Right lung (tissue), 5 donors: ENCODE measurements around the gene METTL26. TPM values are rescaled to one million over a fixed set of nuclear protein-coding genes. Genes with fewer than 3 reads are reported as not detected.
A peak's percentile ranks its signal among the peaks of the same experiment; 100 is the strongest.
"Not testable (repeated sequence)": the region's sequence is repeated elsewhere in the genome, so short reads cannot be mapped to it uniquely, and the experiment has no call there.

Experiments
- DNase-seq, 2 donors: peaks; one replicate each; pipeline ENCODE4 v3.0.0-alpha.2; 2013
- polyA plus RNA-seq, 5 donors: library from polyadenylated mRNA; unstranded; fragments of 120-200 nt; gene quantifications; one replicate each; pipeline versions ENCODE4 v1.2.1 to v1.2.3, GENCODE V29; 2013; ENCODE audit warnings: inconsistent platforms in 1 of 5, low replicate concordance in 1 of 5; ENCODE audit not compliant: insufficient read length in 5 of 5, insufficient read depth in 1 of 5

METTL26 gene
- polyA plus RNA-seq, 5 donors: 37.9 to 74.1 (median 49.3) TPM

DNA sequence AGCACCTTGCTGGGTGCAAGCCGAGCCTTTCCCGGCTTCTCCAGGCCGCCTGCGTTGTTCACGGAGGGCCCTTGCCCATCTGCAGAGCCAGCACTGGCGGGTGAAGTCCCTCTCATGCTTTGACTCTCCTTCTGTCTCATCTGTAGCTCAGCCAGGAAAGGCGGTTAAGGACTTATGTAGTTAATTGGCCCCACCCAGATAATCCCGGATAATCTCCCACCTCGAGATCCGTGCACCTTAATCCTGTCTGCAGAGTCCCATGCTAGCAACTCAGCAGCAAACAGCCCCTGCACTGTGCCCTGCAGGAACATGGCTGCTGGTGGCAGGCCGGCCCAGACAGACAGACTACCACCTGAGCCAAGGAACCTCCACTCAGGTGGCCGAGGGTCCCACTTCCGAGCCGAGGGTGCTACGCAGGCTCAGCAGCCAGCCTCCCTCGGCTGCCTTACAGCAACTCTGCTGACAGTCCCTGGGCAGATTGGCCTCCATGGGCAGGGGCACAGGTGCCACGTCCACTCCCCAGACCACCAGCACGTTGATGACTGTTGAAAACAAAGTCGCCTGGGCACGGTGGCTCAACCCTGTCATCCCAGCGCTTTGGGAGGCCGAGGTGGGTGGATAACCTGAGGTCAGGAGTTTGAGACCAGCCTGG is 29.3 kb downstream of the METTL26 start:
- DNase-seq: no peak

DNA sequence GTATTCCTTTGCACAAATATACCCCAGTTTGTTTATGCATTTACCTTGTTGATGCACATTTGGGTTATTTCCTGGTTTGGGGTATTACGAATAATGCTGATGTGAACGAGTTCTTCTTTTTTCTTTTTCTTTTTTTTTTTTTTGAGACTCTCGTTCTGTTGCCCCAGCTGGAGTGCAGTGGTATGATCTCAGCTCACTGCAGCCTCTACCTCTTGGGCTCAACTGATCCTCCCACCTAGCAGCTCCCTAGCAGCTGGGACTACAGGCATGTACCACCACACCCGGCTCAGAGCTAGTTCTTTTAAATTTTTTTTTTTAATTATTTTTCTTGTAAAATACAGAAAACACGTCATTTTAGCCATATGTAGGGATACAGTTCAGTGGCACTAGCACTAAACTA is 32.2 kb downstream of the METTL26 start:
- no peak for DNase-seq

- no peak for DNase-seq
Measured at GRCh38 chr16:600781-601180, 35.3 kb downstream of the METTL26 start.

GRCh38 chr16:598823-599739 is 37.0 kb downstream of the METTL26 start:
- no peak for DNase-seq

DNA sequence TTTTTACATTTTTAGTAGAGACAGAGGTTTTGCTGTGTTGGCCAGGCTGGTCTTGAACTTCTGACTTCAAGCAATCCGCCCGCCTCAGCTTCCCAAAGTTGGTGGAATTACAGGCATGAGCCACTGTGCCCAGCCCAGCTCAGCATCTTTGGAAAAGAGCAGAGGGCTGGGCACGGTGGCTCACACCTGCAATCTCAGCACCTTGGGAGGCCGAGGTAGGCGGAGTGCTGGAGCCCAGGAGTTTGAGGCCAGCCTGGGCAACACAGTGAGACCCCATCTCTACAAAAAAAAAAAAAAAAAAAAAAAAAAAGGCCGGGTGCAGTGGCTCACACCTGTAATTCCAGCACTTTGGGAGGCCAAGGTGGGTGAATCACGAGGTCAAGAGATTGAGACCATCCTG is 38.5 kb downstream of the METTL26 start:
- DNase-seq: not testable (repeated sequence)

GRCh38 chr16:596736-597060 is 39.4 kb downstream of the METTL26 start:
- DNase-seq: no peak

DNA sequence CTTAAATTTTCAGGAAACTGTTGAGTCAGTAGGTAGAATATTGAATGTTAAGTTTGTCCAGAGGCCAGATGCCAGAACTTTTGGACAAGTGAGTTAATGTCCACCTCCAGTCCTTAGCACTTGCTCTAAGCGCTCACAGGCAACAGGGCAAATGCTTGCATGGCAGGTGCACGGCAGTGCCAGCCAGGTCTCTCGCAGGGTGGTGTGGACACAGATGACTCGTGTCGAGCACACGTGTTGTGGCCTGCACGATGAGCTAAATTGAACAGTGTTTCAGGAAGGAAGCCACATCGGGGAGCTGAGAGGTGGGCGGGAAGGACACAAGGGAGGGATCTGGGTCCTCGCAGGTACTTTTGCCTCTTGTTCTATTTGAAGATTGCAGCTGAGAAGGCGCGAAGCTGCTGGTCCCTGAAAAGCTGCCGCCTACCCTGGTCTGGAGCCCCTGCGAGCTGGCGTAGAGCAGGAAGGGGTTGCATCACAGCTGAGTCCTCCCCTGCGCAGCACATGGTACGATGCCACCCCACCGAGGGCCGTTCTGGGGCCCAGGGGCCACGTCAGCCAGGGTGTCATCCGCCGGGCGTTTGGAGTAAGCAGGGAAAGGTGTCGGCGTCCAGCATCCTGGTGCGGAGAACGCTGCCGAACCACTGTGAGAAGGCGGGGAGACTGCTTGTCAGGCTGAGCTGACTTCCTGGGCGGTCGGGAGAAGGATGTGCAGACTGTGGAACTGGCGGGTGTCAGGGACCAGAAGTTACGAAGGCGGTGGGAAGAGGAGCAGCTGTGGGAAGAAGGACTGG is 40.0 kb downstream of the METTL26 start:
- DNase-seq: no peak

- DNase-seq: no peak
Measured at GRCh38 chr16:595094-595528, 41.0 kb downstream of the METTL26 start.

DNA sequence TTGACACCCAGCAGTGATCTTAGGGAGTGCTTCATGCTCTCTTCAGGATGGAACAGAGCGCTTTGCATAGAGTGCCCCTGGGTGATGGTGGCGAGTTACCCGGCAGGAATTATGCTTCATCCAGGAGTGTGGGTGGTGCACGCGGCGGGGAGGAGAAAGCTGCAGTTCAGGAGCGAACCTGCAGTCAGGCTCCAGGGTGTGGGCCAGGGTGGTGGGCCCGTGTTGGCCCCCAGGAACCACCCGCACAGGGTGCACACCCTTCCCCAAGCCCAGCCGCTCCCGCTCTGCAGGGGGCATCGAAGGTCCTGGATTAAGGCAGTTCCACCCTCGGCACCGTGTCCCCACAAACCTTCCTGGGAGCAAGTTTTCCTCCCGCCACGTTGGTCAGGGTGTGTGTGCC is 42.3 kb downstream of the METTL26 start:
- no peak for DNase-seq

DNA sequence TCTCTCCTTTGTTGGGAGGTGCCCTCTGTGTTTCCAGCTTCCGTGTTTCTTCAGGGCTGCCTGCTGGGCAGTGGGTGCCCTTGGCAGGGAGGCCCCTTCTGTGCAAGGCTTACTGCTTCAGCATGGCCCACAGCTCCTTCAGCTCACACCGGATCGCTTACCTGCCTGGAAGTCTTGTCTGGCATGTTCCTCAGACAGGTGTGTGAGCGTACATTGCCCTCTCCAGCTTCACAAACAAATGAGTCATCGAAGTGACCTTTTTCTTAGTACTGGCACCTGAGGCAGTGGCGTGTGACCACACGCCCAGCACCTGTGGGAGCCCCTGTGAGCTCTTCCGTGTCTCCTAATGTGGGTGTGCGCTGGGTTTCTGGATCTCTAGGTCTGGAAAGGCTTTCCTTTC is 42.7 kb downstream of the METTL26 start:
- no peak for DNase-seq

DNA sequence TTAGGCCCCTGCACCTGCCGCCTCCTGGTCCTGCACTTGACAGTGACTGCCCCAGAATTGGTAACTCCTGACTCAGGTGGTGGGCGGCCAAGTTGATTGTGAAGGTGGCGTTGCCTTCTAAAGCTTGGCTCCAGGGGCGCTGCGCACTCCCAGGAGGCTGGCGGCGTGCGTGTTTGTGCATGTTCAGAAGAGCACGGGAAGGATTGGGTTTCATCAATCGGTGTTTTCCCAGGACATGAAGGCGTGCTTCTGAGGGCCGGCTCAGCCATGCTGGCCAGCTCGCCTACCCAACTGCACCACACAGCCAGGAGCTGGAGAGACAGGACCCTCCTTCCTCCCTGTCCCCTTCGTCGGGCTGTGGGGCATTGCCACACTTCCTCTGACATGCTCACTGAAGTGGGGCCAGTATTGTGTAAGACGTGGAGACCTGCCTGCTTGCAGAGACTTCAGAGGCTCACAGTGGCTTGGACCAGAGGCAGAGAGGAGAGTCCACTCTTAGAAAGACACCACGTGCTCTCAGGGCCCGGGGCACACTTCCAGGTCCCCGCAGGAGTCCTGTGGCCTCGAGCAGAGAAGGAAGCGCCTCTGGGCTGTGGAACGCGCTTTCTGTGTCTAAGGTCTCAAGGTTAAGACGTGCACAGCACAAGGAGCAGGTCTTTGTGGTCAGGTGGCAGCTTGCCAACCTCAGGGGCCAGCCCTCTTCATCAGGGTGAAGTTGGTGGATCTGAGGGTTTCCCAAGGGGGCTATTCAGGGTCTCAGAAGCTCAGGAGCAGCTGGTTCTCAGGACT is 43.4 kb downstream of the METTL26 start:
- DNase-seq: no peak

DNA sequence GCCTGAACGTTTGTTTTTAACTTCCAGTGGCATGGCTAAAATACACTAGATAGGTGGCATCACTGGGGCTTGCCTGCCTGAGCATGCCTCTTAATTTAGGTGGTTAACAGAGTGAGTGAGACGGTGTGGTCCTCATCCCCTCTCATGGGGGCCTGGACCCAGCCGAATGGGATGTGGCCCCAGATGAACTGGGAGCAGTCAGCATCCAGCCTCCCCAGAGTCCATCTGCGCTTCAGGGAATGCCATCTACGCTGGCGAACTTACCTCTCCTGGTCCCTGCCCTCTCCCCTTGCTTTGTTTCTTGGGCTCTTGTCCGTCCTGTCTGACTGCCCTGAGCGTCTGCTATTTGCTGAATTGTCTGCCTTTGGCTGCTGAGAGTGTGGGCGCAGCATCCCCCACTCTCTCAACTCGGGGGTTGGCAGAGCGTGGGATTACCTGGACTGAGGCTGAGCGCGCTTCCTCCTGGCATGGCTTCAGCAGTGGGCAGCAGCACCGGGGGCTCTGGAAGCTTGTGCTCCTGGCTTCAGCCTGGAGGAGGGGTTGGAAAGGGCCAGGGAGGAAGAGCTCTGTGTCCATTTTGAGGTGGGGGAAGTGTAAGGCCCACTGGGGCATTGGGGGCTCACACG is 44.1 kb downstream of the METTL26 start:
- DNase-seq: no peak

DNA sequence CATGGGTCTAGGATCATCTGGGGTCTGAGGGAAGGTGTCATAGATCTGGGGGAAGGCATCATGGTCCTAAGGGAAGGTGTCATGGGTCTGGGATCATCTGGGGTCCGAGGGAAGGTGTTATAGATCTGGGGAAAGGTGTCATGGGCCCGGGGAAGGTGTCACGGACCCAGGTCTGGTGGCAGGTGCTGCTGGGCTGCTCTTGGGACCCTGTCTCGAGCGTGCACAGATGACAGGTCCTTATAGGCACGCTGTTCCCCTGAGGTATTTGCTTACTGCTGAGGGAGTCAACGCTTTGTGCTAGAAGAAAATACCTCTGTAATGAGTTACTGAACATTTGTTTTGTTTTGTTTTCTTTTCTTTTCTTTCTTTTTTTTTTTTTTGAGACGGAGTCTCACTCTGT is 44.9 kb downstream of the METTL26 start:
- DNase-seq: no peak

DNA sequence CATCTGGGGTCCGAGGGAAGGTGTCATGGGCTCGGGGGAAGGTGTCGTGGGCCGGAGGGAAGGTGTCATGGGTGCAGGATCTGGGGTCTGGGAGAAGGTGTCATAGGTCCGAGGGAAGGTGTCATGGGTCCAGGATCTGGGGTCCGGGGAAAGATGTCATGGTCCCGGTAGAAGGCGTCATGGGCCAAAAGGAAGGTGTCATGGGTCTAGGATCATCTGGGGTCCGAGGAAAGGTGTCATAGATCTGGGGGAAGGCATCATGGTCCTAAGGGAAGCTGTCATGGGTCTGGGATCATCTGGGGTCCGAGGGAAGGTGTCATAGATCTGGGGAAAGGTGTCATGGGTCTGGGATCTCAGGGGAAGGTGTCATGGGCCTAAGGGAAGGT is 45.3 kb downstream of the METTL26 start:
- DNase-seq: no peak

- no peak for DNase-seq
Measured at GRCh38 chr16:590188-590814, 45.8 kb downstream of the METTL26 start.

DNA sequence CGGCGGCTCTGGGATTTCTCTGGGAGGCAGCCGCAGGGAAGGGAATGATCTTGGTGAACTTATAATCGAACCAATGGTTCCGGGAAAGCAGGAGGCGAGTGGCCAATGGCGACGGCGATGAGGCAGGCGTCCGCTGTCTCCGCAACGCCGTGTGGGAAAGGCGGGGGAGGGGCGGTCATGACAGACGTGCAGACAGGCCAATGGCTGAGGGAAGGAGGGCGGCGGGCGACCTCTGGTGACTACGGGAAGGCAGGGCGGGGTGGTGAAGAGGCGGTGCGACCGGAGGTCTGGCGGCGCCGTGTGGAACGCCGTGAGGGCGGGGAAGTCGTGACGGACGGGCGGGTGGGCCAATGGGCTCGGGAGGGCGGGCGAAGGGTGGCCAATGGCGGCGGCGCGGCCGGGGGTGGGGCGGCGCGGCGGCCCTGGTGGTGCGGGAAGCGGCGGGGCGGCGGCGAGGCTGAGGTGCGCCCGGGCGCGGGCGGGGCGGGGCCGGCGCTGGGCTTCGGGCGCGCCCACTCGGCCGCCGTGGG is 46.4 kb downstream of the METTL26 start, which contains the start of gene RAB40C:
Gene RAB40C (plus strand): TSS at position 409 of the 530 bp plus-strand sequence. CDS start 226 bp downstream, outside the sequence.
- DNase-seq: peak; percentile 99 to 100

- DNase-seq: peak; percentile 98 to 99
Measured at GRCh38 chr16:588889-589657, 47.0 kb downstream of the METTL26 start.

DNA sequence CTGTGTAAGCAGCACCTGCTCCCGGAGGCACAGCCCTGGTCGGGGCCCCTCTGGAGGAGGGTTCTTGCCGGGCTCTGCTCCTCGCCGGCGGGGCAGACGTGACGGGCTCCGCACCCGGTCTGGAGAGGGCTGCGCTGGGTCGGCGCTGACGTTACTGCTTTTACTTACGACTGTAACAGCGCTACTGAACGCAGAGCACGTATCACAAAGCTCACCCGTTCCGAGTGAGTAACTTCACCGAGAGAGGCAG is 47.5 kb downstream of the METTL26 start:
- no peak for DNase-seq

DNA sequence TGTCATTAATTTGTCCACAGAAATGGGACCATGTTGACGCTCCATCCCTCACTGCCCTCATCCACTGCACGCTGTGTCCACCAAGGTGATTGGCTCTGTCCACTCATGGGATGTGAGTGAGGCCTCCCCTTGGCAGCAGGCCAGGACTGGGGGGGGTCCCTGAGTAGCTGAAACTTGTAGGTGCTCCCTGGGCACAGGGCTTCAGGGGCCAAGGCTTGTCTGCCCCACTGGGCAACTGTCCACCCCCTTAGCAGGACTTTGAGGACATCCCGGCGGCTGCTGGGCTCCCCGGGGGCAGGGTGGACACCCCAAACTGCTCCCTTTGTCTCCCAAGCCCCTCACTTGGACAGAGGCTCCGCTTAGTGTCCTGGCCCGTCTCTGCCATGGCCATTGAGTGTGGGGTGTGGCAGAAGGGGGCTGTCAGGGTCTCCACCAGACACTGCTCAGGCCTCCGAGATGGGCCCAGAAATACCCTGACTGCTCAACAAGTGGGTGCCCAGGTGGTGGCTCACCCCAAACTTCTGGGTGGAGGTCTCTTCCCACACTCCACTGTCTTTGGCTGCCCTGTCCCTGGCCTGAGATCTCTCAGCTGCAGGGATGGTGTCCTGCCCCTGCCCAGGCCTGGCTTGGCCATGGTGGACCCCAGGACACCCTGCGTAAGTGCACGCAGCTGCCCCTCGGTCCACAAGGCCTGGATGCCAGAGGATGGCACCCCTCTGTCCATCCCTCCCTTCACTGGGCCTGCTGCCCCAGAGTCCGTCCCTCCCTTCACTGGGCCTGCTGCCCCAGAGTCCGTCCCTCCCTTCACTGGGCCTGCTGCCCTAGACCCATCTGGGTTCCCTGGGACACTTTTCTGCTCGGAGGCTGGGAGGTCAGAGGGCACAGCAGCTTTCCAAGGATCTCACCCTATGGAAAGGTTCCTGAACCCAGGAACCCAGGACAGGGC is 49.2 kb downstream of the METTL26 start:
- DNase-seq: no peak
